Colon (tissue), 2 donors: Measurements from ENCODE around the gene PPP1R36.
"Not testable (repeated sequence)": the region's sequence is repeated elsewhere in the genome, so short reads cannot be mapped to it uniquely, and the experiment has no call there.

ENCODE experiments used
- FAIRE-seq: peaks from 2 replicates; lab custom pipeline; 2012; peaks lifted over from hg19 to GRCh38; lab: Jason Lieb, UNC
- donor health status: control.
- donor health status: control.

PPP1R36 gene

GRCh38 chr14:64612971-64613666 lies 63.4 kb downstream of the PPP1R36 start:
- FAIRE-seq = no peak

- no peak for FAIRE-seq
Measured at GRCh38 chr14:64614166-64614565, 64.4 kb downstream of the PPP1R36 start.

- no peak for FAIRE-seq
Measured at GRCh38 chr14:64614805-64615391, 65.1 kb downstream of the PPP1R36 start.

GRCh38 chr14:64617872-64618408 lies 68.2 kb downstream of the PPP1R36 start:
- not testable (repeated sequence) for FAIRE-seq

- no peak for FAIRE-seq
Measured at GRCh38 chr14:64620910-64621309, 71.1 kb downstream of the PPP1R36 start.

- no peak for FAIRE-seq
Measured at GRCh38 chr14:64623554-64624165, 73.9 kb downstream of the PPP1R36 start.

- no peak for FAIRE-seq
Measured at GRCh38 chr14:64625386-64626232, 75.8 kb downstream of the PPP1R36 start.

- no peak for FAIRE-seq
Measured at GRCh38 chr14:64628940-64629408, 79.2 kb downstream of the PPP1R36 start.

GRCh38 chr14:64630778-64631177 lies 81.0 kb downstream of the PPP1R36 start:
- FAIRE-seq = no peak

- not testable (repeated sequence) for FAIRE-seq
Measured at GRCh38 chr14:64631222-64631621, 81.5 kb downstream of the PPP1R36 start.

GRCh38 chr14:64632056-64632455 lies 82.3 kb downstream of the PPP1R36 start:
- no peak for FAIRE-seq

- no peak for FAIRE-seq
Measured at GRCh38 chr14:64634558-64634957, 84.8 kb downstream of the PPP1R36 start.

- FAIRE-seq = no peak
Measured at GRCh38 chr14:64636208-64636979, 86.6 kb downstream of the PPP1R36 start.

- FAIRE-seq = no peak
Measured at GRCh38 chr14:64636980-64637429, 87.2 kb downstream of the PPP1R36 start.

- FAIRE-seq = no peak
Measured at GRCh38 chr14:64637735-64638473, 88.1 kb downstream of the PPP1R36 start.

- no peak for FAIRE-seq
Measured at GRCh38 chr14:64638625-64639024, 88.9 kb downstream of the PPP1R36 start.
